HepG2 (cell line): Measurements from ENCODE around the gene PLSCR5. TPM values are rescaled to one million over a fixed set of nuclear protein-coding genes. Genes with fewer than 3 reads are reported as not detected.

Experiments
- ARID2 ChIP-seq: sonication (generic); formaldehyde crosslinking; IDR thresholded peaks from 2 replicates; pipeline ENCODE4 v1.8.1; 2022; ENCODE audit warnings: mild to moderate bottlenecking, missing genetic modification reagents, borderline replicate concordance
- ZBTB7B ChIP-seq: sonication (generic); formaldehyde crosslinking; IDR thresholded peaks from 2 replicates; pipeline ENCODE4 v1.4.0; 2020; ENCODE audit warnings: missing genetic modification reagents
- polyA plus RNA-seq, 8 experiments: library from polyadenylated mRNA; depleted of rRNA in 3 of 8; stranded (reverse) in 7 of 8; unstranded in 1 of 8; fragments of >200 nt; fragmentation: Illumina TruSeq in 4 of 8; extraction: Trizol in 4 of 8; gene quantifications; 2 replicates each; pipeline versions ENCODE4 v1.2.1 to v1.2.3, GENCODE V29; 2011 to 2016; ENCODE audit warnings: low read depth in 4 of 8, missing spikeins in 1 of 8, mixed read lengths in 1 of 8; ENCODE audit not compliant: insufficient read depth in 1 of 8
- total RNA-seq, 5 experiments: library from RNA; depleted of rRNA; stranded (reverse); fragments of >200 nt; fragmentation: Illumina TruSeq; extraction: Trizol; gene quantifications; 2 replicates each; pipeline ENCODE4 v1.2.3, GENCODE V29; 2016; ENCODE audit warnings: low read depth in 1 of 5
- TF ChIP-seq, protein P1 (sequence below): fragments of 450-650 bp; IDR thresholded peaks from 2 replicates; pipeline ENCODE4 v1.6.1; 2016
- TF ChIP-seq, protein P2 (sequence below): sonication (generic); formaldehyde crosslinking; IDR thresholded peaks from 2 replicates; pipeline ENCODE4 v1.5.0; 2020; ENCODE audit warnings: mild to moderate bottlenecking, missing genetic modification reagents, borderline replicate concordance
- TF ChIP-seq, protein P3 (sequence below): sonication (generic); formaldehyde crosslinking; IDR thresholded peaks from 2 replicates; pipeline ENCODE4 v1.4.0; 2020; ENCODE audit warnings: missing genetic modification reagents, mild to moderate bottlenecking, borderline replicate concordance
- TF ChIP-seq, protein P4 (sequence below): IDR thresholded peaks from 2 replicates; pipeline ENCODE4 v1.6.1; 2012; ENCODE audit warnings: low read depth, low read length, improper control_type of control experiment
- TF ChIP-seq, protein P5 (sequence below): sonication (generic); formaldehyde crosslinking; IDR thresholded peaks from 2 replicates; pipeline ENCODE4 v1.8.1; 2023; ENCODE audit warnings: mild to moderate bottlenecking, missing genetic modification reagents

PLSCR5 gene
- total and polyA plus RNA-seq, 2 of the 13 experiments (the other 11 are each of a cell fraction or from before 2014, with no cell fraction given), result 0.50 TPM; not detected in 1

DNA sequence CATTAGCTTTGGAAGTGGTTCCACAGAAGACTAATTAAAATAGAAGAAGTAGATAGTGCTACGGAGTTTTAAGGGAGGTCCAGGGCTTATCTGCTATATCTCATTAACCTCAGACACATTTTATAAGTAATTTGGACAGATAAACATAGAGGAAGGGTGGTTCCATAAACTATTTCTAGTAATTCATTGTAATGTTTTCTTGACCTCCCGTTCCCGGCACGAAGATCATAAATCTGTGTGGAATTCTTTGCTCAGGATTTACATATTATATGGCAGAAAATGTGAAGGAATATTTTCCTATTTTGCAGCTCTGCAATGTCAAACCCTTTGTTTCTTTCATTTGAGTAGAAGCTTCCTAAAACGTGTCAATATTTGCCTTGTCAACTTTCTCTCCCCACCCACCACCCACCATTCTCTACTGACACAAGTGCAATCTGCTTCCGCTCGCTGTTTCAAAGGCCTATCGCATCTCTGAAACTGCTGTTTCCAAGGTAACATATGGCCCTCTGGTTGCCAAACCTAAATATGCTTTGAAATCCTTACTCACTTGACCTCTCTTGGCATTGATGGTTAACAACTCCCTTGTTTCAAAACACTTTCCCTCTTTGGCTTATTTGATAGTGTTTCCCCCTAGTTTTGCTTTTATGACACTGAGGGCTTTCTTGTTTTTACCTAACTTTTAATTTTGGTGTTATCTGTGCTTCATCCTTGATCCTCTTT lies 21.4 kb upstream of the PLSCR5 start (continued):
- TF ChIP-seq, protein P1, sequence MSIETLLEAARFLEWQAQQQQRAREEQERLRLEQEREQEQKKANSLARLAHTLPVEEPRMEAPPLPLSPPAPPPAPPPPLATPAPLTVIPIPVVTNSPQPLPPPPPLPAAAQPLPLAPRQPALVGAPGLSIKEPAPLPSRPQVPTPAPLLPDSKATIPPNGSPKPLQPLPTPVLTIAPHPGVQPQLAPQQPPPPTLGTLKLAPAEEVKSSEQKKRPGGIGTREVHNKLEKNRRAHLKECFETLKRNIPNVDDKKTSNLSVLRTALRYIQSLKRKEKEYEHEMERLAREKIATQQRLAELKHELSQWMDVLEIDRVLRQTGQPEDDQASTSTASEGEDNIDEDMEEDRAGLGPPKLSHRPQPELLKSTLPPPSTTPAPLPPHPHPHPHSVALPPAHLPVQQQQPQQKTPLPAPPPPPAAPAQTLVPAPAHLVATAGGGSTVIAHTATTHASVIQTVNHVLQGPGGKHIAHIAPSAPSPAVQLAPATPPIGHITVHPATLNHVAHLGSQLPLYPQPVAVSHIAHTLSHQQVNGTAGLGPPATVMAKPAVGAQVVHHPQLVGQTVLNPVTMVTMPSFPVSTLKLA, result peak; percentile 46; the same call in 1 of the 2 replicates
- TF ChIP-seq ARID2 (CRISPR knock-in tag), result no peak
- TF ChIP-seq ZBTB7B (CRISPR knock-in tag), result no peak
- TF ChIP-seq, protein P2, sequence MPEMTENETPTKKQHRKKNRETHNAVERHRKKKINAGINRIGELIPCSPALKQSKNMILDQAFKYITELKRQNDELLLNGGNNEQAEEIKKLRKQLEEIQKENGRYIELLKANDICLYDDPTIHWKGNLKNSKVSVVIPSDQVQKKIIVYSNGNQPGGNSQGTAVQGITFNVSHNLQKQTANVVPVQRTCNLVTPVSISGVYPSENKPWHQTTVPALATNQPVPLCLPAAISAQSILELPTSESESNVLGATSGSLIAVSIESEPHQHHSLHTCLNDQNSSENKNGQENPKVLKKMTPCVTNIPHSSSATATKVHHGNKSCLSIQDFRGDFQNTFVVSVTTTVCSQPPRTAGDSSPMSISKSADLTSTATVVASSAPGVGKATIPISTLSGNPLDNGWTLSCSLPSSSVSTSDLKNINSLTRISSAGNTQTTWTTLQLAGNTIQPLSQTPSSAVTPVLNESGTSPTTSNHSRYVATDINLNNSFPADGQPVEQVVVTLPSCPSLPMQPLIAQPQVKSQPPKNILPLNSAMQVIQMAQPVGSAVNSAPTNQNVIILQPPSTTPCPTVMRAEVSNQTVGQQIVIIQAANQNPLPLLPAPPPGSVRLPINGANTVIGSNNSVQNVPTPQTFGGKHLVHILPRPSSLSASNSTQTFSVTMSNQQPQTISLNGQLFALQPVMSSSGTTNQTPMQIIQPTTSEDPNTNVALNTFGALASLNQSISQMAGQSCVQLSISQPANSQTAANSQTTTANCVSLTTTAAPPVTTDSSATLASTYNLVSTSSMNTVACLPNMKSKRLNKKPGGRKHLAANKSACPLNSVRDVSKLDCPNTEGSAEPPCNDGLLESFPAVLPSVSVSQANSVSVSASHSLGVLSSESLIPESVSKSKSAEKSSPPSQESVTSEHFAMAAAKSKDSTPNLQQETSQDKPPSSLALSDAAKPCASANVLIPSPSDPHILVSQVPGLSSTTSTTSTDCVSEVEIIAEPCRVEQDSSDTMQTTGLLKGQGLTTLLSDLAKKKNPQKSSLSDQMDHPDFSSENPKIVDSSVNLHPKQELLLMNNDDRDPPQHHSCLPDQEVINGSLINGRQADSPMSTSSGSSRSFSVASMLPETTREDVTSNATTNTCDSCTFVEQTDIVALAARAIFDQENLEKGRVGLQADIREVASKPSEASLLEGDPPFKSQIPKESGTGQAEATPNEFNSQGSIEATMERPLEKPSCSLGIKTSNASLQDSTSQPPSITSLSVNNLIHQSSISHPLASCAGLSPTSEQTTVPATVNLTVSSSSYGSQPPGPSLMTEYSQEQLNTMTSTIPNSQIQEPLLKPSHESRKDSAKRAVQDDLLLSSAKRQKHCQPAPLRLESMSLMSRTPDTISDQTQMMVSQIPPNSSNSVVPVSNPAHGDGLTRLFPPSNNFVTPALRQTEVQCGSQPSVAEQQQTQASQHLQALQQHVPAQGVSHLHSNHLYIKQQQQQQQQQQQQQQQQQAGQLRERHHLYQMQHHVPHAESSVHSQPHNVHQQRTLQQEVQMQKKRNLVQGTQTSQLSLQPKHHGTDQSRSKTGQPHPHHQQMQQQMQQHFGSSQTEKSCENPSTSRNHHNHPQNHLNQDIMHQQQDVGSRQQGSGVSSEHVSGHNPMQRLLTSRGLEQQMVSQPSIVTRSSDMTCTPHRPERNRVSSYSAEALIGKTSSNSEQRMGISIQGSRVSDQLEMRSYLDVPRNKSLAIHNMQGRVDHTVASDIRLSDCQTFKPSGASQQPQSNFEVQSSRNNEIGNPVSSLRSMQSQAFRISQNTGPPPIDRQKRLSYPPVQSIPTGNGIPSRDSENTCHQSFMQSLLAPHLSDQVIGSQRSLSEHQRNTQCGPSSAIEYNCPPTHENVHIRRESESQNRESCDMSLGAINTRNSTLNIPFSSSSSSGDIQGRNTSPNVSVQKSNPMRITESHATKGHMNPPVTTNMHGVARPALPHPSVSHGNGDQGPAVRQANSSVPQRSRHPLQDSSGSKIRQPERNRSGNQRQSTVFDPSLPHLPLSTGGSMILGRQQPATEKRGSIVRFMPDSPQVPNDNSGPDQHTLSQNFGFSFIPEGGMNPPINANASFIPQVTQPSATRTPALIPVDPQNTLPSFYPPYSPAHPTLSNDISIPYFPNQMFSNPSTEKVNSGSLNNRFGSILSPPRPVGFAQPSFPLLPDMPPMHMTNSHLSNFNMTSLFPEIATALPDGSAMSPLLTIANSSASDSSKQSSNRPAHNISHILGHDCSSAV (CRISPR knock-in tag), result no peak
- TF ChIP-seq, protein P3, sequence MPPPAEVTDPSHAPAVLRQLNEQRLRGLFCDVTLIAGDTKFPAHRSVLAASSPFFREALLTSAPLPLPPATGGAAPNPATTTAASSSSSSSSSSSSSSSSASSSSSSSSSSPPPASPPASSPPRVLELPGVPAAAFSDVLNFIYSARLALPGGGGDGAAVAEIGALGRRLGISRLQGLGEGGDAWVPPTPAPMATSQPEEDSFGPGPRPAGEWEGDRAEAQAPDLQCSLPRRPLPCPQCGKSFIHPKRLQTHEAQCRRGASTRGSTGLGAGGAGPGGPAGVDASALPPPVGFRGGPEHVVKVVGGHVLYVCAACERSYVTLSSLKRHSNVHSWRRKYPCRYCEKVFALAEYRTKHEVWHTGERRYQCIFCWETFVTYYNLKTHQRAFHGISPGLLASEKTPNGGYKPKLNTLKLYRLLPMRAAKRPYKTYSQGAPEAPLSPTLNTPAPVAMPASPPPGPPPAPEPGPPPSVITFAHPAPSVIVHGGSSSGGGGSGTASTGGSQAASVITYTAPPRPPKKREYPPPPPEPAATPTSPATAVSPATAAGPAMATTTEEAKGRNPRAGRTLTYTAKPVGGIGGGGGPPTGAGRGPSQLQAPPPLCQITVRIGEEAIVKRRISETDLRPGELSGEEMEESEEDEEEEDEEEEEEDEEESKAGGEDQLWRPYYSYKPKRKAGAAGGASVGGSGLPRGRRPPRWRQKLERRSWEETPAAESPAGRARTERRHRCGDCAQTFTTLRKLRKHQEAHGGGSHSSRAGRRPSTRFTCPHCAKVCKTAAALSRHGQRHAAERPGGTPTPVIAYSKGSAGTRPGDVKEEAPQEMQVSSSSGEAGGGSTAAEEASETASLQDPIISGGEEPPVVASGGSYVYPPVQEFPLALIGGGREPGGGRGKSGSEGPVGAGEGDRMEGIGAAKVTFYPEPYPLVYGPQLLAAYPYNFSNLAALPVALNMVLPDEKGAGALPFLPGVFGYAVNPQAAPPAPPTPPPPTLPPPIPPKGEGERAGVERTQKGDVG, result no peak
- TF ChIP-seq, protein P4, sequence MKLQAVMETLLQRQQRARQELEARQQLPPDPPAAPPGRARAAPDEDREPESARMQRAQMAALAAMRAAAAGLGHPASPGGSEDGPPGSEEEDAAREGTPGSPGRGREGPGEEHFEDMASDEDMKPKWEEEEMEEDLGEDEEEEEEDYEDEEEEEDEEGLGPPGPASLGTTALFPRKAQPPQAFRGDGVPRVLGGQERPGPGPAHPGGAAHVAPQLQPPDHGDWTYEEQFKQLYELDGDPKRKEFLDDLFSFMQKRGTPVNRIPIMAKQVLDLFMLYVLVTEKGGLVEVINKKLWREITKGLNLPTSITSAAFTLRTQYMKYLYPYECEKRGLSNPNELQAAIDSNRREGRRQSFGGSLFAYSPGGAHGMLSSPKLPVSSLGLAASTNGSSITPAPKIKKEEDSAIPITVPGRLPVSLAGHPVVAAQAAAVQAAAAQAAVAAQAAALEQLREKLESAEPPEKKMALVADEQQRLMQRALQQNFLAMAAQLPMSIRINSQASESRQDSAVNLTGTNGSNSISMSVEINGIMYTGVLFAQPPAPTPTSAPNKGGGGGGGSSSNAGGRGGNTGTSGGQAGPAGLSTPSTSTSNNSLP, result peak; percentile 84; the same call in 1 of the 2 replicates
- TF ChIP-seq, protein P5, sequence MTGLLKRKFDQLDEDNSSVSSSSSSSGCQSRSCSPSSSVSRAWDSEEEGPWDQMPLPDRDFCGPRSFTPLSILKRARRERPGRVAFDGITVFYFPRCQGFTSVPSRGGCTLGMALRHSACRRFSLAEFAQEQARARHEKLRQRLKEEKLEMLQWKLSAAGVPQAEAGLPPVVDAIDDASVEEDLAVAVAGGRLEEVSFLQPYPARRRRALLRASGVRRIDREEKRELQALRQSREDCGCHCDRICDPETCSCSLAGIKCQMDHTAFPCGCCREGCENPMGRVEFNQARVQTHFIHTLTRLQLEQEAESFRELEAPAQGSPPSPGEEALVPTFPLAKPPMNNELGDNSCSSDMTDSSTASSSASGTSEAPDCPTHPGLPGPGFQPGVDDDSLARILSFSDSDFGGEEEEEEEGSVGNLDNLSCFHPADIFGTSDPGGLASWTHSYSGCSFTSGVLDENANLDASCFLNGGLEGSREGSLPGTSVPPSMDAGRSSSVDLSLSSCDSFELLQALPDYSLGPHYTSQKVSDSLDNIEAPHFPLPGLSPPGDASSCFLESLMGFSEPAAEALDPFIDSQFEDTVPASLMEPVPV (CRISPR knock-in tag), result no peak
